Activated CD8-positive, alpha-beta memory T cell treated with anti-CD3 and anti-CD28 coated beads, Interleukin-2, amount 50 U/mL, for 48 hours (primary cell): ENCODE measurements around the gene INAFM1.

Source experiments
- DNase-seq: peaks from one replicate; pipeline ENCODE4 v3.0.0-alpha.2; 2020

The INAFM1 gene

GRCh38 chr19:47313754-47314295, 39.1 kb downstream of the INAFM1 start:
- no peak for DNase-seq

- no peak for DNase-seq
These were observed 40.6 kb downstream of the INAFM1 start for GRCh38 chr19:47315125-47315821.

GRCh38 chr19:47316513-47316912, 41.8 kb downstream of the INAFM1 start:
- no peak for DNase-seq

- no peak for DNase-seq
These were observed 45.5 kb downstream of the INAFM1 start for GRCh38 chr19:47319923-47320871.

GRCh38 chr19:47321630-47322029, 46.9 kb downstream of the INAFM1 start:
- no peak for DNase-seq

- DNase-seq = no peak
These were observed 47.4 kb downstream of the INAFM1 start for GRCh38 chr19:47322058-47322457.

GRCh38 chr19:47323409-47323808, 48.7 kb downstream of the INAFM1 start:
- DNase-seq = no peak

GRCh38 chr19:47323872-47324271, 49.2 kb downstream of the INAFM1 start:
- no peak for DNase-seq

GRCh38 chr19:47324502-47324901, 49.8 kb downstream of the INAFM1 start:
- DNase-seq = no peak
